Left renal cortex interstitium (tissue), 4 donors: ENCODE results near the gene NFIA. TPM values are rescaled to one million over a fixed set of nuclear protein-coding genes. Genes with fewer than 3 reads are reported as not detected.

Source experiments
- DNase-seq, 4 donors: peaks; one replicate each; pipeline ENCODE4 v3.0.0-alpha.2; 2013; ENCODE audit warnings: low read depth in 4 of 4, low spot score in 2 of 4, missing footprints in 1 of 4
- polyA plus RNA-seq, 4 donors: library from polyadenylated mRNA; unstranded; fragments of 120-200 nt; gene quantifications; one replicate each; pipeline ENCODE4 v1.2.1, GENCODE V29; 2013; ENCODE audit not compliant: insufficient read length in 4 of 4

Gene NFIA
- polyA plus RNA-seq, 4 donors: 15.6 to 19.6 (median 16.0) TPM

- DNase-seq: no peak
Measured at GRCh38 chr1:61436491-61437120, 354.2 kb downstream of the NFIA start.

- DNase-seq: no peak
Measured at GRCh38 chr1:61439234-61439633, 356.9 kb downstream of the NFIA start.

GRCh38 chr1:61441723-61442262 is 359.4 kb downstream of the NFIA start:
- DNase-seq: no peak

- DNase-seq: no peak
Measured at GRCh38 chr1:61442544-61442943, 360.2 kb downstream of the NFIA start.

- DNase-seq: no peak
Measured at GRCh38 chr1:61444288-61444687, 361.9 kb downstream of the NFIA start.

- no peak for DNase-seq
Measured at GRCh38 chr1:61445269-61445825, 363.0 kb downstream of the NFIA start.

GRCh38 chr1:61446531-61446991 is 364.2 kb downstream of the NFIA start:
- no peak for DNase-seq

- DNase-seq: no peak
Measured at GRCh38 chr1:61447106-61447967, 365.0 kb downstream of the NFIA start.

- no peak for DNase-seq
Measured at GRCh38 chr1:61447968-61448430, 365.6 kb downstream of the NFIA start.

GRCh38 chr1:61448914-61449313 is 366.6 kb downstream of the NFIA start:
- DNase-seq: no peak

- DNase-seq: no peak
Measured at GRCh38 chr1:61449410-61449809, 367.0 kb downstream of the NFIA start.

- DNase-seq: no peak
Measured at GRCh38 chr1:61450454-61450853, 368.1 kb downstream of the NFIA start.

- no peak for DNase-seq
Measured at GRCh38 chr1:61450872-61451571, 368.7 kb downstream of the NFIA start.

- DNase-seq: no peak
Measured at GRCh38 chr1:61451572-61451968, 369.2 kb downstream of the NFIA start.

- DNase-seq: peak in 2 of 4 donors; percentile 41 to 74
Measured at GRCh38 chr1:61452176-61453035, 370.0 kb downstream of the NFIA start.

- peak; percentile 75 to 92 (median 86) for DNase-seq
Measured at GRCh38 chr1:61453111-61453961, 371.0 kb downstream of the NFIA start.

- DNase-seq: no peak
Measured at GRCh38 chr1:61455400-61455799, 373.0 kb downstream of the NFIA start.

- no peak for DNase-seq
Measured at GRCh38 chr1:61457526-61458040, 375.2 kb downstream of the NFIA start.
